Vagina (tissue), 2 donors: Measurements from ENCODE around the gene PIEZO2. TPM values are rescaled to one million over a fixed set of nuclear protein-coding genes. Genes with fewer than 3 reads are reported as not detected.

Experiments
- DNase-seq, 2 donors: peaks; one replicate each; pipeline ENCODE4 v3.0.0-alpha.2; 2017; ENCODE audit errors: extremely low spot score in 2 of 2
- H3K27ac ChIP-seq: fragments of 200-600 bp; sonication (generic); one replicate; pipeline ENCODE4 v1.5.1; 2019
- H3K27me3 ChIP-seq: fragments of 200-600 bp; sonication (generic); one replicate; pipeline ENCODE4 v1.5.1; 2019
- H3K36me3 ChIP-seq, 2 donors: fragments of 200-600 bp; sonication (generic); one replicate each; pipeline ENCODE4 v1.5.1; 2017 to 2019
- H3K4me1 ChIP-seq: fragments of 200-600 bp; sonication (generic); one replicate; pipeline ENCODE4 v1.5.1; 2019
- H3K4me3 ChIP-seq, 2 donors: fragments of 200-600 bp; sonication (generic); 1 replicate in 1 of 2; 2 replicates in 1 of 2; pipeline ENCODE4 v1.5.1; 2016 to 2019
- H3K9me3 ChIP-seq: fragments of 200-600 bp; sonication (generic); one replicate; pipeline ENCODE4 v1.5.1; 2019
- CTCF ChIP-seq, 3 experiments: fragments of 450-650 bp in 2 of 3; fragments of 200-600 bp in 1 of 3; sonication (generic) in 1 of 3; IDR thresholded peaks; one replicate each; pipeline ENCODE4 v1.5.1; 2017 to 2019; ENCODE audit warnings: antibody characterized with exemption in 3 of 3, mild to moderate bottlenecking in 2 of 3, moderate library complexity in 2 of 3
- POLR2A ChIP-seq, 2 donors: fragments of 450-650 bp; IDR thresholded peaks; one replicate each; pipeline ENCODE4 v1.6.1; 2017; ENCODE audit warnings: antibody characterized with exemption in 2 of 2, mild to moderate bottlenecking in 2 of 2, moderate library complexity in 2 of 2
- POLR2AphosphoS5 ChIP-seq, 2 donors: sonication (generic); formaldehyde crosslinking; IDR thresholded peaks; one replicate each; pipeline ENCODE4 v1.9.0; 2017; ENCODE audit warnings: antibody characterized with exemption in 2 of 2, mild to moderate bottlenecking in 2 of 2, low read depth in 1 of 2; ENCODE audit not compliant: insufficient read depth in 1 of 2
- intact Hi-C: fragments of 100-400 bp; cut with DNase I; formaldehyde crosslinking; loops from one replicate; pipeline ENCODE4 v1.15.1; 2023
- total RNA-seq: library from RNA; depleted of rRNA; stranded (reverse); fragments of >200 nt; gene quantifications from one replicate; pipeline ENCODE4 v1.2.3, GENCODE V29; 2016

The PIEZO2 gene
- total RNA-seq, 1 donor from 2014 or later: 5.9 TPM

- Histone ChIP-seq H3K4me3 (no peak overlapping the region), H3K9me3 (no peaks in the 10 kb centered on the region), H3K36me3 (no peaks in the 10 kb centered on the region), H3K27ac (no peak overlapping the region), H3K4me1 (no peaks in the 10 kb centered on the region), H3K27me3 (no peaks in the 10 kb centered on the region)
- DNase-seq: no peak
- intact Hi-C loops: no loop called here
- TF ChIP-seq POLR2A (IDR thresholded peaks at IDR 0.05) (no peak), CTCF (IDR thresholded peaks at IDR 0.05) (no peak), POLR2AphosphoS5 (IDR thresholded peaks at IDR 0.05; ENCODE audit: insufficient read depth in 1 of 2, low read depth in 1 of 2) (no peak)
Measured at GRCh38 chr18:11027862-11028261, 121.5 kb downstream of the PIEZO2 start.

- DNase-seq: no peak
- intact Hi-C loops: no loop called here
- Histone ChIP-seq H3K27ac (no peak overlapping the region), H3K36me3 (no peaks in the 10 kb centered on the region), H3K27me3 (no peaks in the 10 kb centered on the region), H3K4me1 (no peaks in the 10 kb centered on the region), H3K9me3 (no peaks in the 10 kb centered on the region), H3K4me3 (no peak overlapping the region)
- TF ChIP-seq POLR2A (IDR thresholded peaks at IDR 0.05) (no peak), CTCF (IDR thresholded peaks at IDR 0.05) (no peak), POLR2AphosphoS5 (IDR thresholded peaks at IDR 0.05; ENCODE audit: insufficient read depth in 1 of 2, low read depth in 1 of 2) (no peak)
Measured at GRCh38 chr18:11025671-11026070, 123.7 kb downstream of the PIEZO2 start.

- Histone ChIP-seq H3K27ac (no peak overlapping the region), H3K9me3 (no peaks in the 10 kb centered on the region), H3K27me3 (no peaks in the 10 kb centered on the region), H3K4me1 (no peaks in the 10 kb centered on the region), H3K4me3 (no peak overlapping the region), H3K36me3 (no peaks in the 10 kb centered on the region)
- TF ChIP-seq POLR2AphosphoS5 (IDR thresholded peaks at IDR 0.05; ENCODE audit: insufficient read depth in 1 of 2, low read depth in 1 of 2) (no peak), CTCF (IDR thresholded peaks at IDR 0.05) (no peak), POLR2A (IDR thresholded peaks at IDR 0.05) (no peak)
- no peak for DNase-seq
- intact Hi-C loops: no loop called here
Measured at GRCh38 chr18:11024928-11025669, 124.3 kb downstream of the PIEZO2 start.

- no peaks in the 10 kb centered on the region for H3K27me3 ChIP-seq
- H3K36me3 ChIP-seq: no peaks in the 10 kb centered on the region
- DNase-seq: no peak
- intact Hi-C loops: no loop called here
- no peaks in the 10 kb centered on the region for H3K9me3 ChIP-seq
- H3K4me1 ChIP-seq: no peaks in the 10 kb centered on the region
- TF ChIP-seq POLR2A (IDR thresholded peaks at IDR 0.05) (no peak), POLR2AphosphoS5 (IDR thresholded peaks at IDR 0.05; ENCODE audit: insufficient read depth in 1 of 2, low read depth in 1 of 2) (no peak), CTCF (IDR thresholded peaks at IDR 0.05) (no peak)
- H3K4me3 ChIP-seq: no peak overlapping the region
- H3K27ac ChIP-seq: no peak overlapping the region
Measured at GRCh38 chr18:11021477-11021876, 127.9 kb downstream of the PIEZO2 start.

GRCh38 chr18:11020877-11021414 lies 128.4 kb downstream of the PIEZO2 start:
- Histone ChIP-seq H3K4me3 (no peak overlapping the region), H3K27ac (no peak overlapping the region), H3K9me3 (no peaks in the 10 kb centered on the region), H3K27me3 (no peaks in the 10 kb centered on the region), H3K4me1 (no peaks in the 10 kb centered on the region), H3K36me3 (no peaks in the 10 kb centered on the region)
- TF ChIP-seq POLR2AphosphoS5 (IDR thresholded peaks at IDR 0.05; ENCODE audit: insufficient read depth in 1 of 2, low read depth in 1 of 2): no peak
- TF ChIP-seq POLR2A (IDR thresholded peaks at IDR 0.05): no peak
- no peak for TF ChIP-seq CTCF (IDR thresholded peaks at IDR 0.05)
- intact Hi-C loops: no loop called here
- DNase-seq: no peak
